Left lobe of liver (tissue), 2 donors: ENCODE results near the gene SH3BGRL3. TPM values are rescaled to one million over a fixed set of nuclear protein-coding genes. Genes with fewer than 3 reads are reported as not detected.

Experiments
- ATAC-seq: fragments of 200-7000 bp; cut with Tn5 transposase; one replicate; pipeline ENCODE4 v1.9.1; 2020; ENCODE audit warnings: mild to moderate bottlenecking, moderate library complexity
- DNase-seq: peaks from one replicate; pipeline ENCODE4 v3.0.0-alpha.2; 2020; ENCODE audit warnings: low spot score
- total RNA-seq: library from RNA; stranded (reverse); gene quantifications from one replicate; pipeline ENCODE4 v1.2.1, GENCODE V29; 2021
- donor health status: DM: no; HTN: no; CAD: no; lungs with moderate emphysema.
- donor health status: DM: no; HTN: yes; CAD: no.

Gene SH3BGRL3
- total RNA-seq, 1 donor from 2014 or later, result 31.5 TPM

- DNase-seq (no peak), ATAC-seq (peak; percentile 55)
These were observed 2.6 kb upstream of the SH3BGRL3 start for GRCh38 chr1:26277261-26277661.

GRCh38 chr1:26277719-26278118 lies 2.2 kb upstream of the SH3BGRL3 start:
- no peak for DNase-seq
- no peak for ATAC-seq

- DNase-seq (no peak), ATAC-seq (no peak)
These were observed 1.6 kb upstream of the SH3BGRL3 start for GRCh38 chr1:26278303-26278702.

GRCh38 chr1:26278724-26279455 lies 996 bp upstream of the SH3BGRL3 start:
- ATAC-seq, result no peak
- DNase-seq, result no peak

- peak; percentile 0 for ATAC-seq
- DNase-seq, result no peak
These were observed 602 bp downstream of the SH3BGRL3 start for GRCh38 chr1:26280333-26281042.

- DNase-seq (no peak), ATAC-seq (no peak)
These were observed 1.4 kb downstream of the SH3BGRL3 start for GRCh38 chr1:26281091-26281958.

- no peak for ATAC-seq
- no peak for DNase-seq
These were observed 2.1 kb downstream of the SH3BGRL3 start for GRCh38 chr1:26281971-26282370.

- ATAC-seq (no peak), DNase-seq (no peak)
These were observed 2.6 kb downstream of the SH3BGRL3 start for GRCh38 chr1:26282401-26282918.

GRCh38 chr1:26283279-26283853 lies 3.5 kb downstream of the SH3BGRL3 start:
- DNase-seq (no peak), ATAC-seq (no peak)

GRCh38 chr1:26283871-26284596 lies 4.1 kb downstream of the SH3BGRL3 start:
- ATAC-seq (no peak), DNase-seq (no peak)

GRCh38 chr1:26284597-26285347 lies 4.9 kb downstream of the SH3BGRL3 start:
- DNase-seq, result no peak
- peak; percentile 66 for ATAC-seq

- no peak for ATAC-seq
- no peak for DNase-seq
These were observed 5.6 kb downstream of the SH3BGRL3 start for GRCh38 chr1:26285366-26286063.

- no peak for DNase-seq
These were observed 6.2 kb downstream of the SH3BGRL3 start for GRCh38 chr1:26286064-26286416.

GRCh38 chr1:26287033-26287711 lies 7.3 kb downstream of the SH3BGRL3 start:
- peak; percentile 13 for ATAC-seq
- no peak for DNase-seq

More at GRCh38 chr1:26286064-26286416, 6.2 kb downstream of the SH3BGRL3 start:
- no peak for ATAC-seq

- no peak for DNase-seq
These were observed 7.9 kb downstream of the SH3BGRL3 start for GRCh38 chr1:26287811-26288210.

GRCh38 chr1:26288311-26288941 lies 8.5 kb downstream of the SH3BGRL3 start:
- DNase-seq (no peak), ATAC-seq (no peak)

More at GRCh38 chr1:26287811-26288210, 7.9 kb downstream of the SH3BGRL3 start:
- ATAC-seq, result no peak

- DNase-seq, result no peak
- ATAC-seq, result peak; percentile 5
These were observed 9.5 kb downstream of the SH3BGRL3 start for GRCh38 chr1:26289158-26290059.
